Chondrocyte (in vitro differentiated cells): Measurements from ENCODE around the gene TMEM42. TPM values are rescaled to one million over a fixed set of nuclear protein-coding genes. Genes with fewer than 3 reads are reported as not detected.

ENCODE experiments used
- DNase-seq: peaks from one replicate; pipeline ENCODE4 v3.0.0; 2021; ENCODE audit warnings: mixed read lengths, low spot score
- H3K27ac Mint-ChIP-seq: one replicate; pipeline ENCODE4 v1.8.0; 2021; ENCODE audit warnings: mild to moderate bottlenecking, moderate library complexity, mixed read lengths; ENCODE audit not compliant: unreplicated experiment
- H3K27me3 Mint-ChIP-seq: 2 replicates; pipeline ENCODE4 v1.8.0; 2021; ENCODE audit warnings: low read depth, mixed read lengths
- H3K36me3 Mint-ChIP-seq: 2 replicates; pipeline ENCODE4 v1.8.0; 2021; ENCODE audit warnings: low read depth, mixed read lengths
- H3K4me1 Mint-ChIP-seq: 2 replicates; pipeline ENCODE4 v1.8.0; 2021; ENCODE audit warnings: low read depth, mild to moderate bottlenecking, mixed read lengths
- H3K4me3 Mint-ChIP-seq: one replicate; pipeline ENCODE4 v1.8.0; 2021; ENCODE audit warnings: mild to moderate bottlenecking, moderate library complexity, mixed read lengths; ENCODE audit not compliant: unreplicated experiment
- H3K9me3 Mint-ChIP-seq: 2 replicates; pipeline ENCODE4 v1.8.0; 2021; ENCODE audit warnings: low read depth, mixed read lengths
- CTCF ChIP-seq: fragments of 200-600 bp; sonication (generic); IDR thresholded peaks from 2 replicates; pipeline ENCODE4 v1.5.0; 2021; ENCODE audit warnings: antibody characterized with exemption, mild to moderate bottlenecking, moderate library complexity
- total RNA-seq: library from RNA; stranded (reverse); gene quantifications from 3 replicates; pipeline ENCODE4 v1.2.1, GENCODE V29; 2021

The TMEM42 gene
- total RNA-seq, 1 donor from 2014 or later = 14.6 TPM

GRCh38 chr3:44902628-44903027 is 40.9 kb downstream of the TMEM42 start:
- Mint-ChIP-seq H3K4me1 (peaks cover 8% of the 10 kb centered on the region), H3K27me3 (no peaks in the 10 kb centered on the region), H3K9me3 (no peaks in the 10 kb centered on the region), H3K27ac (no peak overlapping the region), H3K36me3 (no peaks in the 10 kb centered on the region), H3K4me3 (no peak overlapping the region)
- DNase-seq = no peak
- TF ChIP-seq CTCF = no peak

- Mint-ChIP-seq H3K36me3 (peaks cover 2% of the 10 kb centered on the region), H3K4me3 (no peak overlapping the region), H3K9me3 (peaks cover 3% of the 10 kb centered on the region), H3K27ac (no peak overlapping the region), H3K27me3 (no peaks in the 10 kb centered on the region), H3K4me1 (peaks cover 8% of the 10 kb centered on the region)
- TF ChIP-seq CTCF = no peak
- DNase-seq = no peak
Observed at GRCh38 chr3:44903314-44903713, 41.6 kb downstream of the TMEM42 start.

- H3K36me3 Mint-ChIP-seq = peaks cover 2% of the 10 kb centered on the region
- peaks cover 3% of the 10 kb centered on the region for H3K9me3 Mint-ChIP-seq
- H3K4me1 Mint-ChIP-seq = peaks cover 8% of the 10 kb centered on the region
- DNase-seq = no peak
- H3K4me3 Mint-ChIP-seq = no peak overlapping the region
- no peak overlapping the region for H3K27ac Mint-ChIP-seq
- no peaks in the 10 kb centered on the region for H3K27me3 Mint-ChIP-seq
- TF ChIP-seq CTCF = no peak
Observed at GRCh38 chr3:44903751-44904150, 42.0 kb downstream of the TMEM42 start.

DNA sequence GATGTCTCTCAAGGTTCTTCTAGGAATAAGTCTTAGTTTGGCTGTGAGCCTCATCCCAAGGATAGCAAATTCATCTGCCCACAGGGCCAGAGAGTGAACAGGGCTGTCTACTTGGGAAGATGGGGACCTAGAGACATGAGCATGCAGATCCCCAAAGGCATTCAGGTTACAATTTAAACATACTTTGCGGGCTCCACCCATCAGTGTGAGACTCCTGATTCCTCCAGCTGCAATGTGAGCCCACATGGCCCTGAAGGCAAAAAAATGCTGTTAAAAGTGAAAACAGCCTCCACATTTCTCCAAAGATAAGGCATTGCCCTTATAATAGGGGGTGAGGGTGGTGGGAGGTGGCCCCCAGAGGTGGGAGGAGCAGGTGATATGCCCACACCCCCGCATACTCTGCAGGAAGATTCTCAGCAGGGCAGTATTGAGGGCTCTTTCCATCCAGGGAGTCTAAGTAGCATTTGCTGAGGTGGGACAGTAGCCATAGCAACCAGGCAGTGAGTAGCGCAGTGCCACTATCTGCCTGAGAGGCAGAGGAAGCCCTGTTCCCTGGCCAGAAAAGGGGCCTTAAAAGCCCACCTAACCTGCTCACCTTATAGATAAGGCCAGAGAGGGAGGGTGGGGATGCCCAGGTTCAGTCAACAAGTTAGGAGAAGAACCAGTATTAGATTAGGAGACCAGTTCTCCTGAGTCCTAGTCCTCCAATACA is 43.9 kb downstream of the TMEM42 start:
- H3K9me3 Mint-ChIP-seq = peaks cover 10% of the 10 kb centered on the region

GRCh38 chr3:44906997-44907396 is 45.3 kb downstream of the TMEM42 start:
- no peak for TF ChIP-seq CTCF

More for the DNA sequence above, 43.9 kb downstream of the TMEM42 start:
- Mint-ChIP-seq H3K36me3 (peaks cover 2% of the 10 kb centered on the region), H3K27ac (no peak overlapping the region), H3K4me3 (no peak overlapping the region), H3K27me3 (no peaks in the 10 kb centered on the region), H3K4me1 (no peaks in the 10 kb centered on the region)
- DNase-seq = no peak
- TF ChIP-seq CTCF = no peak

More at GRCh38 chr3:44906997-44907396, 45.3 kb downstream of the TMEM42 start:
- H3K4me1 Mint-ChIP-seq = no peaks in the 10 kb centered on the region
- H3K9me3 Mint-ChIP-seq = peaks cover 20% of the 10 kb centered on the region
- no peak overlapping the region for H3K27ac Mint-ChIP-seq
- H3K4me3 Mint-ChIP-seq = no peak overlapping the region
- H3K36me3 Mint-ChIP-seq = peaks cover 2% of the 10 kb centered on the region
- H3K27me3 Mint-ChIP-seq = no peaks in the 10 kb centered on the region
- DNase-seq = no peak
